Stomach (tissue), 4 donors: ENCODE measurements around the gene TBL2.

Experiments
- POLR2A ChIP-seq, 4 donors: fragments of 450-650 bp; IDR thresholded peaks; one replicate each; pipeline ENCODE4 v1.6.1; 2016; ENCODE audit warnings: antibody characterized with exemption in 4 of 4, control low read depth in 2 of 4, mild to moderate bottlenecking in 1 of 4, moderate library complexity in 1 of 4
- POLR2AphosphoS5 ChIP-seq, 3 donors: sonication (generic); formaldehyde crosslinking; IDR thresholded peaks; one replicate each; pipeline ENCODE4 v1.6.1; 2016; ENCODE audit warnings: antibody characterized with exemption in 3 of 3
- TF ChIP-seq, protein P1 (sequence below), 7 experiments: fragments of 450-650 bp in 4 of 7; fragments of 200-600 bp in 3 of 7; sonication (generic) in 3 of 7; IDR thresholded peaks; one replicate each; pipeline ENCODE4 v1.5.1; 2016 to 2019; ENCODE audit warnings: antibody characterized with exemption in 7 of 7, control low read depth in 2 of 7, mild to moderate bottlenecking in 1 of 7

DNA sequence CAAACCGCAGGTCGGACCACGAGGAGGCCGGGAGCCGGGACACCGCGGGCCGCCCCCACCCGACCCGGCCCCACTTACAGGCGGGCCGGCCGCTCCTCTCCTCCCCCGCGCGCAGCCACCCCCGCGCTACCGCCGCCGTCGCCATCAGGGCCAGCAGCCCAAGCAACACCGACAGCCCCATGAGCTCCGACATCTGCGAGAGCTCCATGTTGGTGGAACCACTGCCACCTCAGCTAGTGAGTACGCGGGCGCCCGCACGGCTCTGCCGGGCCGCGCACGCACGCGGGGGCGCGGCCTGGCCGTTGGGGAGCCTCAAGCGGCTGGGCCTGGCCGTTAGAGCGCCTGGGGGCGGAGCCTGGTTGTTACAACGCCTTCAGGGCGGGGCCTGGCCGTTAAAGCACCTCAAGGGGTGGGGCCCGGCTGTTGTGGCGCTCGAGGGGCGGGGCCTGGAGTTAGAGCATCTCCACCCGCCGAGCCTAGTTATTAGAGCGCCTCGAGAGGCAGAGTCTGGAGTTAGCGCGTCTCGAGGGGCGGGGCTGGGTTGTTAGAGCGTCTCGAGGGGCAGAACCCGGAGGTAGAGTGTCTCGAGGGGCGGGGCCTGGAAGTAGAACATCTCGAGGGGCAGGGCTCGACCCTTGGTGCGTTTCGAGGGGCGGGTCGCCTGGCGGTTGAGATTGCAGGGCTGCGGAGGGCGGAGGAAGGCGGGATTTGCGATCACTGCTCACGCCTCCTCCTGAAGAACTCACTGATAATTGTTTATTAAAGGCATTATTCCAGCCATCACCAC is at the start of gene TBL2:
- TF ChIP-seq, protein P1, sequence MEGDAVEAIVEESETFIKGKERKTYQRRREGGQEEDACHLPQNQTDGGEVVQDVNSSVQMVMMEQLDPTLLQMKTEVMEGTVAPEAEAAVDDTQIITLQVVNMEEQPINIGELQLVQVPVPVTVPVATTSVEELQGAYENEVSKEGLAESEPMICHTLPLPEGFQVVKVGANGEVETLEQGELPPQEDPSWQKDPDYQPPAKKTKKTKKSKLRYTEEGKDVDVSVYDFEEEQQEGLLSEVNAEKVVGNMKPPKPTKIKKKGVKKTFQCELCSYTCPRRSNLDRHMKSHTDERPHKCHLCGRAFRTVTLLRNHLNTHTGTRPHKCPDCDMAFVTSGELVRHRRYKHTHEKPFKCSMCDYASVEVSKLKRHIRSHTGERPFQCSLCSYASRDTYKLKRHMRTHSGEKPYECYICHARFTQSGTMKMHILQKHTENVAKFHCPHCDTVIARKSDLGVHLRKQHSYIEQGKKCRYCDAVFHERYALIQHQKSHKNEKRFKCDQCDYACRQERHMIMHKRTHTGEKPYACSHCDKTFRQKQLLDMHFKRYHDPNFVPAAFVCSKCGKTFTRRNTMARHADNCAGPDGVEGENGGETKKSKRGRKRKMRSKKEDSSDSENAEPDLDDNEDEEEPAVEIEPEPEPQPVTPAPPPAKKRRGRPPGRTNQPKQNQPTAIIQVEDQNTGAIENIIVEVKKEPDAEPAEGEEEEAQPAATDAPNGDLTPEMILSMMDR (IDR thresholded peaks at IDR 0.05), result peak in 1 of 7 experiments; percentile 12
- peak in 1 of 4 donors; percentile 66 for TF ChIP-seq POLR2A (IDR thresholded peaks at IDR 0.05)
- TF ChIP-seq POLR2AphosphoS5 (IDR thresholded peaks at IDR 0.05), result peak; percentile 31 to 87 (median 78)
